ENCODE results near the gene DACH1. TPM values are rescaled to one million over a fixed set of nuclear protein-coding genes. Genes with fewer than 3 reads are reported as not detected.

The DACH1 gene
- total and polyA plus RNA-seq, 9 of the 15 experiments (the other 6 are each of a cell fraction or from before 2014, with no cell fraction given) = 0.04 to 0.07 (median 0.04) TPM; not detected in 2

DNA sequence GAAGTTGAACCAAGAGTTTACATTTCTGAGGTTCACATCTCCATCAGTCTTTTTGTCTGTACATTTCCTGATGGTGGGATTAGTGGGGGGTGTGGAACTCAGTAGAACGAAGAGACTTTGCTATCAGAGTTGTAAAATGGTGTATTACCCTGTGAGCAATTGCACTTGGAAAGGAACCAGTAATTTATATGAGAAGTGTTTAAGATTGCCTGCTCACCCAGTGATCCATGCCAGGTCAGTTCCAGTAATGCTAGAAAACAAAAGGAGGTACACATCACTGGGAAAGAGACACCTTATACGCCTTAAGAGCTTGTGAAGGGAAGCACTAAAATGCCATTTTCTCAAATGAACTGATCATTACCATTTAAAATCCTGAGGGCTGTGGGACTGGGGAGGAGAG, 7.5 kb upstream of the DACH1 start:
- CTCF ChIA-PET (ENCODE audit: low intra/inter-chr PET ratio) = no interaction called here
- intact Hi-C loops (cut with micrococcal nuclease) = no loop called here

More for the DNA sequence above, 7.5 kb upstream of the DACH1 start:
- no peaks in the 10 kb centered on the region for H3K79me2 ChIP-seq (ENCODE audit: control insufficient read depth, insufficient read depth, low read length)
- WGBS (ENCODE audit: insufficient coverage, low coverage, missing lambda C conversion rate) = 0% methylated on average over 2 of the region's 2 CpGs
- no TSS peak for BruUV-seq (replicated peaks)
- H3K9me3 ChIP-seq (replicated peaks; ENCODE audit: control insufficient read depth, insufficient read depth, low read depth, low read length) = no peaks in the 10 kb centered on the region
- DNase-seq (ENCODE audit: extremely low read depth in 1 of 4, low spot score in 3 of 4) (no peak), FAIRE-seq (no peak), ATAC-seq (no peak)
- H3K9me1 ChIP-seq (ENCODE audit: control insufficient read depth, insufficient read depth, low read length) = no peaks in the 10 kb centered on the region
- H3K4me1 ChIP-seq (replicated peaks in 1 of 2; ENCODE audit: control insufficient read depth in 2 of 2, insufficient read depth in 2 of 2, low read length in 2 of 2) = no peaks in the 10 kb centered on the region
- no peaks in the 10 kb centered on the region for H4K20me1 ChIP-seq (replicated peaks; ENCODE audit: control insufficient read depth, insufficient read depth, low read length)
- H3K27ac ChIP-seq (ENCODE audit: extremely low read depth, low read depth, low read length) = no peak overlapping the region
- no peak overlapping the region for H3K9ac ChIP-seq (ENCODE audit: insufficient read depth in 1 of 2, low read depth in 2 of 2, low read length in 2 of 2)
- POLR2A ChIA-PET = no interaction called here
- in situ Hi-C loops (cut with MboI) = no loop called here
- TF ChIP-seq RBM15 (IDR thresholded peaks at IDR 0.05; ENCODE audit: insufficient read depth, low read length) = no peak
- TF ChIP-seq ZNF140 (CRISPR knock-in tag; IDR thresholded peaks at IDR 0.05) = no peak
- no peak for TF ChIP-seq PRPF4 (IDR thresholded peaks at IDR 0.05; ENCODE audit: insufficient read depth, low read depth, low read length, poor library complexity, severe bottlenecking)
- no peak for TF ChIP-seq NR4A1 (CRISPR knock-in tag; IDR thresholded peaks at IDR 0.05)
- TF ChIP-seq NR4A1 (tag; IDR thresholded peaks at IDR 0.05) = no peak
- TF ChIP-seq GTF2A2 (tag; IDR thresholded peaks at IDR 0.05) = no peak
- no peak for TF ChIP-seq POU5F1 (IDR thresholded peaks at IDR 0.05; ENCODE audit: borderline replicate concordance, low read depth, low read length, partially characterized antibody)
- no peak for TF ChIP-seq YBX1 (IDR thresholded peaks at IDR 0.05)
- TF ChIP-seq TRIM28 (IDR thresholded peaks at IDR 0.05) = no peak
- TF ChIP-seq, protein P1, sequence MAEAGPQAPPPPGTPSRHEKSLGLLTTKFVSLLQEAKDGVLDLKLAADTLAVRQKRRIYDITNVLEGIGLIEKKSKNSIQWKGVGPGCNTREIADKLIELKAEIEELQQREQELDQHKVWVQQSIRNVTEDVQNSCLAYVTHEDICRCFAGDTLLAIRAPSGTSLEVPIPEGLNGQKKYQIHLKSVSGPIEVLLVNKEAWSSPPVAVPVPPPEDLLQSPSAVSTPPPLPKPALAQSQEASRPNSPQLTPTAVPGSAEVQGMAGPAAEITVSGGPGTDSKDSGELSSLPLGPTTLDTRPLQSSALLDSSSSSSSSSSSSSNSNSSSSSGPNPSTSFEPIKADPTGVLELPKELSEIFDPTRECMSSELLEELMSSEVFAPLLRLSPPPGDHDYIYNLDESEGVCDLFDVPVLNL (CRISPR knock-in tag; IDR thresholded peaks at IDR 0.05; ENCODE audit: low read depth) = no peak
- TF ChIP-seq HMGN3 (IDR thresholded peaks at IDR 0.05; ENCODE audit: borderline replicate concordance, extremely low read depth, insufficient read length, low read depth, low read length) = no peak
- no peak for TF ChIP-seq MTA2 (IDR thresholded peaks at IDR 0.05; ENCODE audit: low read depth)
- no peak for TF ChIP-seq HNRNPH1 (optimal IDR thresholded peaks at IDR 0.05; ENCODE audit: low read depth, low read length)
- TF ChIP-seq NRF1 (conservative IDR thresholded peaks at IDR 0.05 in 1 of 2, IDR thresholded peaks at IDR 0.05 in 1 of 2) = no peak
- no peak for TF ChIP-seq HIVEP1 (CRISPR knock-in tag; IDR thresholded peaks at IDR 0.05)
- TF ChIP-seq U2AF1 (optimal IDR thresholded peaks at IDR 0.05; ENCODE audit: low read depth, low read length) = no peak
- no peak for TF ChIP-seq XRCC5 (IDR thresholded peaks at IDR 0.05; ENCODE audit: low read depth, low read length)
- TF ChIP-seq, protein P2, sequence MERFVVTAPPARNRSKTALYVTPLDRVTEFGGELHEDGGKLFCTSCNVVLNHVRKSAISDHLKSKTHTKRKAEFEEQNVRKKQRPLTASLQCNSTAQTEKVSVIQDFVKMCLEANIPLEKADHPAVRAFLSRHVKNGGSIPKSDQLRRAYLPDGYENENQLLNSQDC (CRISPR knock-in tag; IDR thresholded peaks at IDR 0.05) = no peak
- no peak for TF ChIP-seq RBBP5 (IDR thresholded peaks at IDR 0.05; ENCODE audit: borderline replicate concordance, insufficient read depth, low read length, poor library complexity, severe bottlenecking)
- no peak for TF ChIP-seq CXXC5 (CRISPR knock-in tag; IDR thresholded peaks at IDR 0.05)
- no peak for TF ChIP-seq GTF2E2 (tag; IDR thresholded peaks at IDR 0.05)
- H3K27me3 ChIP-seq (ENCODE audit: control insufficient read depth in 2 of 2, insufficient read depth in 2 of 2, low read length in 2 of 2) = no peaks in the 10 kb centered on the region
- H3K4me3 ChIP-seq = no peak overlapping the region
- H2AFZ ChIP-seq (ENCODE audit: low read depth, low read length) = no peak overlapping the region
- H3K36me3 ChIP-seq (ENCODE audit: control insufficient read depth, insufficient read depth, low read length) = no peaks in the 10 kb centered on the region
- no peak overlapping the region for H3K4me2 ChIP-seq (ENCODE audit: insufficient read depth, low read length)

Data from K562 (cell line).